HL-60 (cell line): ENCODE data around the gene CCT2.
A peak's percentile ranks its signal among the peaks of the same experiment; 100 is the strongest.

Experiments used
- DNase-seq, 2 experiments: peaks; one replicate each; pipeline ENCODE4 v3.0.0-alpha.2; 2010 to 2020; ENCODE audit warnings: low read depth in 1 of 2, low spot score in 1 of 2
- H3K27ac ChIP-seq: fragments of 250-450 bp; sonication (Bioruptor Pico); replicated peaks from 2 replicates; pipeline ENCODE4 v1.5.1; 2020; ENCODE audit warnings: mild to moderate bottlenecking, moderate library complexity
- H3K27me3 ChIP-seq: fragments of 250-450 bp; sonication (Bioruptor Pico); 2 replicates; pipeline ENCODE4 v1.5.1; 2021; ENCODE audit warnings: mild to moderate bottlenecking, moderate library complexity; ENCODE audit not compliant: insufficient read depth, poor library complexity, severe bottlenecking
- H3K4me3 ChIP-seq: replicated peaks from 2 replicates; pipeline ENCODE4 v1.5.1; 2011; ENCODE audit warnings: mild to moderate bottlenecking, control low read depth, low read length; ENCODE audit not compliant: insufficient read depth
- CTCF ChIP-seq: IDR thresholded peaks from one replicate; pipeline ENCODE4 v1.5.1; 2011; ENCODE audit warnings: low read length, control low read depth, inconsistent platforms; ENCODE audit not compliant: insufficient read depth
- GABPA ChIP-seq: IDR thresholded peaks from 2 replicates; pipeline ENCODE4 v1.6.1; 2012; ENCODE audit warnings: low read depth
- POLR2AphosphoS5 ChIP-seq: IDR thresholded peaks from 2 replicates; pipeline ENCODE4 v1.6.1; 2012; ENCODE audit warnings: low read depth
- REST ChIP-seq: IDR thresholded peaks from 2 replicates; pipeline ENCODE4 v1.6.1; 2012; ENCODE audit warnings: low read depth; ENCODE audit not compliant: insufficient replicate concordance
- SPI1 ChIP-seq: IDR thresholded peaks from 2 replicates; pipeline ENCODE4 v1.6.1; 2012; ENCODE audit warnings: low read depth, mild to moderate bottlenecking, borderline replicate concordance

Gene CCT2

GRCh38 chr12:69583203-69583602 is 2.1 kb upstream of the CCT2 start:
- no peak overlapping the region for H3K4me3 ChIP-seq
- no peaks in the 10 kb centered on the region for H3K27me3 ChIP-seq
- TF ChIP-seq GABPA = no peak
- no peak for TF ChIP-seq CTCF
- no peak overlapping the region for H3K27ac ChIP-seq
- DNase-seq = peak in 1 of 2 experiments; percentile 18

GRCh38 chr12:69588527-69588926 is 3.3 kb downstream of the CCT2 start:
- Histone ChIP-seq H3K27ac (no peak overlapping the region), H3K4me3 (no peak overlapping the region), H3K27me3 (no peaks in the 10 kb centered on the region)
- DNase-seq = no peak
- TF ChIP-seq POLR2AphosphoS5 (no peak), GABPA (no peak), SPI1 (no peak), CTCF (no peak), REST (no peak)

GRCh38 chr12:69589082-69589481 is 3.8 kb downstream of the CCT2 start:
- TF ChIP-seq GABPA (no peak), CTCF (no peak), SPI1 (no peak), POLR2AphosphoS5 (no peak), REST (no peak)
- Histone ChIP-seq H3K27ac (no peak overlapping the region), H3K4me3 (no peak overlapping the region), H3K27me3 (no peaks in the 10 kb centered on the region)
- no peak for DNase-seq

- TF ChIP-seq CTCF (no peak), SPI1 (no peak), POLR2AphosphoS5 (no peak), GABPA (no peak), REST (no peak)
- DNase-seq = no peak
- H3K4me3 ChIP-seq = no peak overlapping the region
- no peak overlapping the region for H3K27ac ChIP-seq
- no peaks in the 10 kb centered on the region for H3K27me3 ChIP-seq
These were observed 10.4 kb downstream of the CCT2 start for GRCh38 chr12:69595689-69596088.
